Urinary bladder (tissue), 4 donors: ENCODE data around the gene CFAP99. TPM values are rescaled to one million over a fixed set of nuclear protein-coding genes. Genes with fewer than 3 reads are reported as not detected.
"Not testable (repeated sequence)": the region's sequence is repeated elsewhere in the genome, so short reads cannot be mapped to it uniquely, and the experiment has no call there.

Source experiments
- DNase-seq: peaks from one replicate; pipeline ENCODE4 v3.0.0-alpha.2; 2015; ENCODE audit errors: extremely low spot score
- H3K27ac ChIP-seq: one replicate; pipeline ENCODE4 v1.5.1; 2013; ENCODE audit warnings: low read depth, mild to moderate bottlenecking, moderate library complexity
- H3K36me3 ChIP-seq: one replicate; pipeline ENCODE4 v1.6.1; 2013; ENCODE audit warnings: mild to moderate bottlenecking, moderate library complexity; ENCODE audit not compliant: insufficient read depth
- H3K4me1 ChIP-seq: one replicate; pipeline ENCODE4 v1.6.1; 2013; ENCODE audit warnings: mild to moderate bottlenecking, moderate library complexity; ENCODE audit not compliant: insufficient read depth
- H3K4me3 ChIP-seq: one replicate; pipeline ENCODE4 v1.5.1; 2013; ENCODE audit warnings: low read depth, low read length
- WGBS: extraction: QIAGEN DNeasy Blood & Tissue Kit; methylation state at CpG from one replicate; pipeline ENCODE4 v1.1.7; 2013; 5-methylcytosine and 5-hydroxymethylcytosine counted together
- polyA plus RNA-seq: library from polyadenylated mRNA; stranded (reverse); fragments of 200-250 nt; gene quantifications from one replicate; pipeline ENCODE4 v1.2.3, GENCODE V29; 2013
- total RNA-seq: library from RNA; depleted of rRNA; stranded (reverse); fragments of >200 nt; gene quantifications from one replicate; pipeline ENCODE4 v1.2.3, GENCODE V29; 2014
- donor health status: healthy with polysubstance abuse.
- donor health status: healthy.

CFAP99 gene
- total and polyA plus RNA-seq, 2 donors, result 0.06 TPM; not detected in 1

DNA sequence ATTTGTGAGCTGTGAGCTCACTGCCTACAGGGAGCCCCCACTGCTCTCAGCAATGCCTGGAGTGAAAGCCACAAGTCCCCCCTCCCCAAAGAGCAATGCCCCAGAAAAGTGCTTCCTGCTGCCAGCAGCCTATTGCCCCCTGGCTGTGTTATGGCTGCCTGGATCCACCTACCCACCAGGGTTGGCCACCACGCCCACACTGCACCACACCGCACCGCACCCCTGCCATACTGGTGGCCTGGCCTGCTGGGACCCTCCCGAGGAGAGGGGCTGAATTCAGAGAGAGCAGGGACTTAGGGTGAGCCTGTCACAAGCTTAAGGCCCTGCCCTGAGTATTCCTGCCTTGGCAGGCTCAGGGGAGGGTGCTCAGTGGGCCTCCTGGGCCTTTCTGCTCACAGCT lies 4.3 kb downstream of the CFAP99 start:
- no peak overlapping the region for H3K4me3 ChIP-seq
- no peaks in the 10 kb centered on the region for H3K4me1 ChIP-seq
- 77% methylated on average over 4 of the region's 4 CpGs for WGBS
- H3K36me3 ChIP-seq, result no peaks in the 10 kb centered on the region
- no peak for DNase-seq
- H3K27ac ChIP-seq, result no peak overlapping the region

GRCh38 chr4:2423695-2424094 lies 4.9 kb downstream of the CFAP99 start:
- H3K36me3 ChIP-seq, result no peaks in the 10 kb centered on the region
- no peaks in the 10 kb centered on the region for H3K4me1 ChIP-seq
- H3K4me3 ChIP-seq, result no peak overlapping the region
- DNase-seq, result no peak
- H3K27ac ChIP-seq, result no peak overlapping the region
- WGBS, result 69% methylated on average over 10 of the region's 10 CpGs

DNA sequence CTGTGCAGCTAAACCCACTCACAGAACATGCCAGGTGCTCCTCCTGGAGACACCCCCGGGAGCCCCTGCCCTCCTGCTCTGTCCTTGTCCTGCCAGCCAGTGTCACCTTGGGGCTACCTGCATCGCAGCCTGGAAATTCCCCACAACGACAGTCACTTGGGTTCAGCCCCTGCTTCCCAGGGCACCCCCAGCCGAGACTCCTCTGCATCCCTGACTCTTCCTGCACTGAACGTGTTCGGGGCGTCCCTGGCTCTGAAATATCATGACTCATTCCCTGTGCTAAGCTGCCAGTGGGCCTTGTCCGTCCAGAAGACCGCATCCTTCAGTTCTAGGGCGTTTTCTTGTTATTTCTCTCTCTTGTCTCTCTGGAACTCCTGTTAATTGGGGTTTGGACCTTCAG lies 5.8 kb downstream of the CFAP99 start:
- DNase-seq, result no peak
- Histone ChIP-seq H3K36me3 (no peaks in the 10 kb centered on the region), H3K4me3 (no peak overlapping the region), H3K27ac (no peak overlapping the region), H3K4me1 (no peaks in the 10 kb centered on the region)
- WGBS, result 71% methylated on average over 10 of the region's 10 CpGs

DNA sequence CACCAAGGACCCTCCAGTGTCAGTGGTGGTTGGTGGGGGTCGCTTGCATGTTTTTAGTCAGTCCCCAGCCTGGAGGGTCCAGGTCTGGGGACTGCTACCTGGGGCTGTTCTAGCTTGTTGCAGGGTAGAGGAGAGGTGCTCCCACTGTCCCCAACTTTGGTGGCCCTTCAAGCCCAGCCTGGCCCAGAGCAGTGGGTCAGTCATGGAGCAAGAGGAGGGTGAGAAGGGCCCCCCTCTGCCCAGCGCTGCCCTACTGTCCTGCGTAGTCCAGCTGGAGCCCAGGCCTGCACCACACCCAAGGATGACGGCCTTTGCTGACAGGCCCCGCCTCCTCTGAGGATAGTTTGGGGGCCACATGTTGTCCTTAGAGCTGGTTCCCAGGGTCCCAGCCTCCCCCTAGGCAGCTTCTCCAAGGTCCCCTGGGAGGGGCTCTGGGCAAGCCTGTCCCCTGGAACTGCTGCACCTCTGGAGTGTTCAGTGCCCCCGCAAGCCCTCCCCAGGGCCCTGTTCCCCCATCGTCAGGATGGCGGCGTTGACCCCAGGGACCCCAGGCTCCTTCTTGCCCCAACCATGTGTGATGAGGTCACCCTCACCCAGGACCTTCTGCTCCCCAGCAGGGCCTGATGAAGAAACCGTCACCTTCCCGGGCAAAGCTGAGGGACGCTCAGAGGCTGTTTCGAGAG lies 6.8 kb downstream of the CFAP99 start:
- Histone ChIP-seq H3K36me3 (no peaks in the 10 kb centered on the region), H3K27ac (no peak overlapping the region), H3K4me1 (no peaks in the 10 kb centered on the region), H3K4me3 (no peak overlapping the region)
- WGBS, result 92% methylated on average over 13 of the region's 13 CpGs
- no peak for DNase-seq

- H3K4me1 ChIP-seq, result no peaks in the 10 kb centered on the region
- no peak overlapping the region for H3K4me3 ChIP-seq
- no peak for DNase-seq
- no peak overlapping the region for H3K27ac ChIP-seq
- H3K36me3 ChIP-seq, result no peaks in the 10 kb centered on the region
- WGBS, result 69% methylated on average over 8 of the region's 8 CpGs
Measured at GRCh38 chr4:2426069-2426397, 7.3 kb downstream of the CFAP99 start.

- no peak overlapping the region for H3K27ac ChIP-seq
- H3K4me3 ChIP-seq, result no peak overlapping the region
- no peaks in the 10 kb centered on the region for H3K36me3 ChIP-seq
- 82% methylated on average over 13 of the region's 13 CpGs for WGBS
- no peaks in the 10 kb centered on the region for H3K4me1 ChIP-seq
- no peak for DNase-seq
Measured at GRCh38 chr4:2426711-2427275, 8.0 kb downstream of the CFAP99 start.

GRCh38 chr4:2427383-2428334 lies 8.9 kb downstream of the CFAP99 start:
- Histone ChIP-seq H3K27ac (no peak overlapping the region), H3K4me3 (no peak overlapping the region), H3K36me3 (no peaks in the 10 kb centered on the region), H3K4me1 (no peaks in the 10 kb centered on the region)
- 86% methylated on average over 23 of the region's 23 CpGs for WGBS
- DNase-seq, result no peak

GRCh38 chr4:2428496-2429213 lies 9.9 kb downstream of the CFAP99 start:
- H3K4me1 ChIP-seq, result no peaks in the 10 kb centered on the region
- H3K36me3 ChIP-seq, result no peaks in the 10 kb centered on the region
- no peak overlapping the region for H3K4me3 ChIP-seq
- no peak for DNase-seq
- 72% methylated on average over 25 of the region's 25 CpGs for WGBS
- H3K27ac ChIP-seq, result no peak overlapping the region

DNA sequence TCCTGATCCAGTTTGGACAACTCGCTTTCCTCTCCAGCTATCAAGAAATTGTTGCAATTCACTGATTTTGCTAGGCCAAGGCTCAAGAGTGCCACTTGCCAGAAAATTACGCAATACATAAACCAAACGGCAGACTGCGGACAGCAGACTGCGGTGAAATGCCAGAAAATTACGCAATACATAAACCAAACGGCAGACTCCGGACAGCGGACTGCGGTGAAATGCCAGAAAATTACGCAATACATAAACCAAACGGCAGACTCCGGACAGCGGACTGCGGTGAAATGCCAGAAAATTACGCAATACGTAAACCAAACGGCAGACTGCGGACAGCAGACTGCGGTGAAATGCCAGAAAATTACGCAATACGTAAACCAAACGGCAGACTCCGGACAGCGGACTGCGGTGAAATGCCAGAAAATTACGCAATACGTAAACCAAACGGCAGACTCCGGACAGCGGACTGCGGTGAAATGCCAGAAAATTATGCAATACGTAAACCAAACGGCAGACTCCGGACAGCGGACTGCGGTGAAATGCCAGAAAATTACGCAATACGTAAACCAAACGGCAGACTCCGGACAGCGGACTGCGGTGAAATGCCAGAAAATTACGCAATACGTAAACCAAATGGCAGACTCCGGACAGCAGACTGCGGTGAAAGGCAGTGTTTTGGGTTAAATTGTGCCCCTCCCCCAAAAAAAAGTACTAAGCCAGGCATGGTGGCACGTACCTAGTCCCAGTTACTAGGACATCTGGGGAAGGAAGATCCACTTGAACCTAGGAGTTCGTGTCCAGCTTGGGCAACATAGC lies 11.4 kb downstream of the CFAP99 start:
- not testable (repeated sequence) for H3K27ac ChIP-seq, H3K4me3 ChIP-seq

GRCh38 chr4:2432004-2432403 lies 13.2 kb downstream of the CFAP99 start:
- no peak overlapping the region for H3K4me3 ChIP-seq
- no peaks in the 10 kb centered on the region for H3K4me1 ChIP-seq
- no peak for DNase-seq
- no peak overlapping the region for H3K27ac ChIP-seq
- no peaks in the 10 kb centered on the region for H3K36me3 ChIP-seq

More for the DNA sequence above, 11.4 kb downstream of the CFAP99 start:
- not testable (repeated sequence) for H3K36me3 ChIP-seq, H3K4me1 ChIP-seq, DNase-seq
- WGBS, result 74% methylated on average over 28 of the region's 49 CpGs

DNA sequence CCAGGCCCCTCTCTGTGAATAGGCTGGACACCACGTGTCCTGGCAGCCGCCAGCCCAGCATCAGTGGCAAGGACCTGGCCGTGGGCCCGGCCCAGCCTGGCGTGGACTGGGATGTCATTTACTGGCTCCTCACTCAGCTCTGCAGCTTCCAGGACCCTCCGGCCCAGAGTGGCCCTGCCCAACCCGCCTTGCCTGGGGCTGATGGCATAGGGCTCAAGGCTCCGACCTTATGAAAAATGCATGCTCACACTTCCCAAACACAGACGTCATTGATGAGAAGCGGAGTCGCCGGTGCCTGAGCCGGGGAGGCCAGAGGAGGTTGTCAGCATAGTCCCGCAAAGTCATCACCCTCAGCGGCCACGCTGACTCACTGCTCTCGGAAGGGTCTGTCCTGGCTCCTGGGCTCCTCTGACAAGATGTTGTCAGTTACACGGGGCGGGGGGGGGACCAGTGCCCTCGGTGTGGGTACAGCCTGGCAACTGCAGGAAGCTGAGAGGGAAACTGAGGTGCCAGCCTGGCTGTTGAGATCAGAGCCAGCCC lies 14.3 kb downstream of the CFAP99 start:
- Histone ChIP-seq H3K27ac (no peak overlapping the region), H3K4me3 (no peak overlapping the region), H3K4me1 (no peaks in the 10 kb centered on the region), H3K36me3 (no peaks in the 10 kb centered on the region)
- DNase-seq, result no peak
- 66% methylated on average over 20 of the region's 20 CpGs for WGBS

GRCh38 chr4:2433609-2434350 lies 15.0 kb downstream of the CFAP99 start:
- 68% methylated on average over 29 of the region's 29 CpGs for WGBS
- Histone ChIP-seq H3K4me3 (no peak overlapping the region), H3K27ac (no peak overlapping the region), H3K4me1 (no peaks in the 10 kb centered on the region), H3K36me3 (no peaks in the 10 kb centered on the region)
- DNase-seq, result no peak
